HEK293T (cell line): ENCODE measurements around the gene WDSUB1.

ENCODE experiments used
- CTBP1 ChIP-seq: fragments of 450-650 bp; IDR thresholded peaks from 2 replicates; pipeline ENCODE4 v1.6.1; 2016; ENCODE audit warnings: borderline replicate concordance
- FOXA1 ChIP-seq: fragments of 450-650 bp; IDR thresholded peaks from 2 replicates; pipeline ENCODE4 v1.6.1; 2016; ENCODE audit warnings: mild to moderate bottlenecking
- NFRKB ChIP-seq: fragments of 450-650 bp; IDR thresholded peaks from 2 replicates; pipeline ENCODE4 v1.6.1; 2016; ENCODE audit warnings: mild to moderate bottlenecking, moderate library complexity

GRCh38 chr2:159224061-159224813, 62.3 kb downstream of the WDSUB1 start:
- TF ChIP-seq CTBP1 (no peak), FOXA1 (no peak), NFRKB (no peak)
